H7 (cell line): ENCODE measurements around the gene GALNT15. TPM values are rescaled to one million over a fixed set of nuclear protein-coding genes. Genes with fewer than 3 reads are reported as not detected.

Experiments used
- DNase-seq: peaks from one replicate; pipeline ENCODE4 v3.0.0; 2012
- H3K27me3 ChIP-seq: 2 replicates; pipeline ENCODE4 v1.6.0; 2011; ENCODE audit warnings: mild to moderate bottlenecking, low read length; ENCODE audit not compliant: control insufficient read depth, insufficient read depth
- H3K36me3 ChIP-seq: replicated peaks from 2 replicates; pipeline ENCODE4 v1.5.1; 2011; ENCODE audit warnings: low read length; ENCODE audit not compliant: control insufficient read depth, insufficient read depth
- H3K4me3 ChIP-seq: 2 replicates; pipeline ENCODE4 v1.5.1; 2011; ENCODE audit warnings: low read depth, mild to moderate bottlenecking, control low read depth, low read length, moderate library complexity; ENCODE audit not compliant: insufficient read depth
- total RNA-seq: library from RNA; depleted of rRNA; stranded (reverse); fragments of >200 nt; shearing (Covaris generic); gene quantifications from 2 replicates; pipeline ENCODE4 v1.2.3, GENCODE V29; 2014

GALNT15 gene
- total RNA-seq, 1 experiment from 2014 or later = not detected

DNA sequence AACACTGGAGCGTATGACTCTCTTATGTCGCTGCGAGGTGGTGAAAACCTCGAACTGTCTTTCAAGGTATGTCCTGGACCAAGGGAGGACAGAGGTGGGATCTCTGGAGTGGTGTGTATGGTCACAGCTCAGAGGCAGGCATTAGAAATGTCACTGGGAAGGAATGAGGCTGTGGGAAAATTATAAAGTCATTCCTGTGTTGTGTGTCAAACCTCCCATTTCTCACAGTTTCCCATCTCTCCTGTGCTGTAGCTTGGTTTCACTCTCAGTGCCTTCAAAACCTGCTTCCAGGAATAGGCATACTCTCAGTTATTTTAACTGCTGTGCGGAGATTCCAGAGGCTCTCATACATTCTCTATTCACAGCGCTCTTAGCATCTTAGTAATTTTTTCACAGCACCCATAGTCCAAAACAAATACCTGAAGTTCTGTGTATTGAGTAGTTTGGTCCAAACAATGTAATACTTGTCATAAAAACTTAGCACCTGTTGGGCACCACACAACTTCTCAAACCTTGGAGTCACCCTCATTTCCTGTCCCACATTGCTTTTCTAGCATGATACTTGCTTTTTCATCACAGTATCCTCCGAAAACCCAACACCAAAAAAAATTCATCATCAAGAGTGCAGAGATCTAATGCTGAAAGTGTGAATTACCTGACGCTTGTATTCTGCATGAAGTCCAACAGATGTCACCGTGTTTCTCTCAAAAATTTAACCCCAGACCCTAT lies 36.9 kb downstream of the GALNT15 start:
- Histone ChIP-seq H3K4me3 (no peak overlapping the region), H3K27me3 (no peaks in the 10 kb centered on the region), H3K36me3 (no peaks in the 10 kb centered on the region)
- no peak for DNase-seq

DNA sequence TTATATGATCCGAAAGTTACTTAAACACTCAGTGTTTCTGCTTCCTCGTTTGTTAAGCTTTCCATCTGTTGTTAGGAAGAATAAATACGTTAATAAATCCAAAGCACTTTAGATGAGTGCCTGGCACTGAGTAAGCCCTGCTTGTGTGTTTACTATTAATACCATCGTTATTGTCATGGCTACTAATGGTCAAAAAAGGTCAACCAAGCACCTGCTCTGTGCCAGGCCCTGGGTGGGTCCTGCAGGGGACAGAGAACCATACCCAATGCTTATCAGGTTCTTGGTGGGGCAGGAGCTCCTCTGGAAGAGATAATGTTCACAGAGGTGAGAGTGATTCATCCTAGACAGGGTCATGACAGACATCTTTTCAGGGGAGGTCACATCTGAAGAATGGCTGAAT lies 39.9 kb downstream of the GALNT15 start:
- Histone ChIP-seq H3K27me3 (no peaks in the 10 kb centered on the region), H3K36me3 (no peaks in the 10 kb centered on the region), H3K4me3 (no peak overlapping the region)
- no peak for DNase-seq

DNA sequence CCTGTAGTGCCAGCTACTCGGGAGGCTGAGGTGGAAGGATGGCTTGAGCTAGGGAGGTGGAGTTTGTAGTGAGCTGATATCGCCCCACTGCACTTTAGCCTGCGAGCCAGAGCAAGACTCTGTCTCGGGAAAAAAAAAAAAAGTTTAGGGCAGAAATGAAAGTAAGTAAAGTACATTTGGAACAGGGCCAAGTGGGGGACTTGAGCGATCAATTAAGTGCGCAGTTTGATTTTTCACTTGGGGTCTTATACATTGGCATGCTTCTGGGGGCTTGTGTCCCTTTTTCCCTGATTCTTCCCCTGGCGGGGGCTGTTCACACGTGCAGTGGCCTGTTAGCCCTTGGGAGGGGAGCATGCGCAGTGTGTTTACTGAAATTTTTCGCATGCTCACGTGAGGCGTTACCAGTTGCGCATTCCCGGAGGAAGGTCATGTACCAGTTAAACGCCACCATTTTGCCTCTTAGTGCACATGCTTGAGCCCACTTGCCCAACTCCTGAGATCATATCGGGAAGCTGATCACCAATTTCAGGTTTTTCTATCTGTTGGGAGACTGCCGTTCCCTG lies 42.0 kb downstream of the GALNT15 start:
- Histone ChIP-seq H3K36me3 (no peaks in the 10 kb centered on the region), H3K27me3 (no peaks in the 10 kb centered on the region), H3K4me3 (no peak overlapping the region)
- DNase-seq = no peak

DNA sequence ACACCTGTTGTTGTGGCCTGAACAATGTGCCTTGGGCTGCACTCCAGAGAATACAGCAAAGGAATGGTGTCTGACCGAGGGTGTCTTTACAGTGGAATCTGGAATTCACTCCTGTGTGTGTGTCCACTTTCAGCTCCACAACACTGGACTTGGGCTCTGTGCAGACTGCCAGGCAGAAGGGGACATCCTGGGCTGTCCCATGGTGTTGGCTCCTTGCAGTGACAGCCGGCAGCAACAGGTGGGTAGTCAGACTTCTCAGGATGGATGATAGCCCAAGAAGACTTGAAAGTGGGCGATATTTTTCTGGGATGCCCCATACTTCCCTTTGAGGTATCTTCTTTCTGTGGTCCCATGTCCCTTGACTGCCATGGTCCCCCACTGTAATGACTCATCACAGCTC lies 45.3 kb downstream of the GALNT15 start:
- DNase-seq = no peak
- no peak overlapping the region for H3K4me3 ChIP-seq
- H3K36me3 ChIP-seq = no peaks in the 10 kb centered on the region
- H3K27me3 ChIP-seq = no peaks in the 10 kb centered on the region

DNA sequence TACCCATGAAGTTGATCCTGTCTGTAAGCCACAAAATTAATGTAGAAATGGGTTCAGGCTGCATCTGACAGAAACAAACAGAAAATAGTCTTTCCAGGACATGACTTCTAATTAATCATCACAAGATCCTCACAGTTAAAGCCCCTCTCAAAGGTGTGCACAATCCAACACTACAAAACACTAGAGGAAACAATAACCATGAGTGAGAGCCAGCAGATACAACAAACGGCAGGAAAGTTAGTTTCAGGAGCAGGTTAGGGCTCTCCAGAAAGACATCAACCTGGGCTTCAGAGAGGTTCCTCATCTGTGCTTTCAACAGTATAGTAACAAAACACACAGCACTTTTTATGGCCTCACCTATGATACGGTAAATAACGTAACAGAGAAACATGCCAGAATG lies 47.5 kb downstream of the GALNT15 start:
- Histone ChIP-seq H3K4me3 (no peak overlapping the region), H3K36me3 (no peaks in the 10 kb centered on the region), H3K27me3 (no peaks in the 10 kb centered on the region)
- DNase-seq = no peak

DNA sequence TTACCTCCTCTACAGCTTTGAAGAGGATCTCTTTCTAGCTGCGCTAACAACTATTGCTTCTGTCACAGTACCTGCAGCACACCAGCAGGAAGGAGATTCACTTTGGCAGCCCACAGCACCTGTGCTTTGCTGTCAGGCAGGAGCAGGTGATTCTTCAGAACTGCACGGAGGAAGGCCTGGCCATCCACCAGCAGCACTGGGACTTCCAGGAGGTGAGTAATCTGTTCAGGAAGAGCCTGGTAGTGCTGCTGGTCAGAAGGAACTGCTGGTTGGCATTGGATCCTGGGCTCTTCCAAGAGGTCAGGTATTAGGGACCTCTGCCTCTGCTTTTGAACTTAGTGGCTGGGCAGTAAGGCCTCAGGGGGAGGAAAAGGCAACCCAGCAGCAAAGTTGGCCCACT lies 48.1 kb downstream of the GALNT15 start:
- H3K36me3 ChIP-seq = no peaks in the 10 kb centered on the region
- no peaks in the 10 kb centered on the region for H3K27me3 ChIP-seq
- DNase-seq = no peak
- no peak overlapping the region for H3K4me3 ChIP-seq

DNA sequence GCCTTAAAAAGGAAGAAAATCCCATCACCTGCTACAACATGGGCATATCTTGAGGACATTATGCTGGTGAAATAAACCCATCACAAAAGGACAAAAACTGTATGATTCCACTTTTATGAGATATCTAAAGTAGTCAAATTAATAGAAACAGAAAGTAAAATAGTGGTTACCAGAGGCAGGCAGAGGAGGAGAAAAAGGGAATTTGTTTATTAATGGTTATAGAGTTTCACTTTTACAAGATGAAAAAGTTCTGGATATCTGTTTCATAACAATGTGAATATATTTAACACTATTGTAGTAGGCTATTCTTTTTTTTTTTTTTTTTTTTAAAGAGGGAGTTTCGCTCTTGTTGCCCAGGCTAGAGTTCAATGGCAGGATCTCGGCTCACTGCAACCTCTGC lies 49.8 kb downstream of the GALNT15 start:
- no peaks in the 10 kb centered on the region for H3K27me3 ChIP-seq

DNA sequence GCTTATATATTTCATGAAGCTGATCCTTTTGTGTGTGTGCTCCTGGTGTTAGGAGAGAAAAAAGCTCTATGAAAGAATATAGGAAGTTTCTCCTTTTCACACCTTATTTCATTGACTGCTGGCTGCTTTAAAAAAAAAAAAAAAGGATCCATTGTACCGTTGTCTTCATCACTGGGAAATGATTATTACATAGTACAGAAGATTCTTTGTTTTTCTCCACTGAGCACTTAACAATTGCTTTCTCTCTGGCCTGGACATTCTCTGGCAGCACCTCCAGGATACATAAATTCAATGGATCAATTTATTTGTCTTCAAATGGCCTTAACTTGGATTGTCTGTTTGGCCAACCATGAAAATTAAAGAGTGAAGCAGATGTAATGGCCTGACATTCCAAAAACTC lies 53.1 kb downstream of the GALNT15 start:
- Histone ChIP-seq H3K4me3 (no peak overlapping the region), H3K36me3 (no peaks in the 10 kb centered on the region), H3K27me3 (no peaks in the 10 kb centered on the region)
- no peak for DNase-seq

More for the DNA sequence above, 49.8 kb downstream of the GALNT15 start:
- no peaks in the 10 kb centered on the region for H3K36me3 ChIP-seq
- H3K4me3 ChIP-seq = no peak overlapping the region
- no peak for DNase-seq

DNA sequence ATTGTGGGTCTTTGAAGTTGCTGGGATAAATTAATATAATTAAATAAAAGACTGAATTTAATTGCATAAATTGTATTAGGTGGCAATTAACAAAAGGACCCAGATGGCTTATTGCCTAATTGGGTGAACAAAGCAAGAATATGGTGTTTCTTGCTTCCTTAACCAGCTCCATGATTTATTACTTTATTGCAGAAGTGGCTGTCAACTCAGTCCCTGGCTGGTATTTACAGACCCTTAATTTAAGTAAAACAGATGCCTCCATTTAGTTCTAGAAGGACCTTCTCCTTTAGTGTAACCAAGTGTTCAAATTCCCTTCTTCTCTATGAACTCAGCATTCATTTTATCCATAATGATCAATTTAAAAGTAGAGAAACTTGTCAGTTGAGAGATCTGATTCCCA lies 55.2 kb downstream of the GALNT15 start:
- Histone ChIP-seq H3K27me3 (no peaks in the 10 kb centered on the region), H3K4me3 (no peak overlapping the region), H3K36me3 (no peaks in the 10 kb centered on the region)
- no peak for DNase-seq

DNA sequence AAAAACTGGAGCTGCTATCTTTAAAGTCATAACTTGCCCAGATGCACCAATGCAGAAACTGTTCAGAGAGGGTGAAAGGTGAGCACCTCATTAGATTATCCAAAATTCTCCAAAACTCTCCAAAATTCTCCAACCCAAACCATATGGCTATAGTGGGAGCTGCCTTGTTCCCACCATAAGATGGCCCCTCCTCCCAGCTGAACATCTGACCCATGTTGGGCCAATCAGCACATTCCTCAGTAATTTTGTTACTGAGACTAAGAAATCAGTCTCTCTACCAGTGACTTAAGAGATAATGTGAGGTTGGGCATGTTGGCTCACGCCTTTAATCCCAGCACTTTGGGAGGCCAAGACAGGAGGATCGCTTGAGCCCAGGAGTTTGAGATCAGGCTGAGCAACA lies 57.5 kb downstream of the GALNT15 start:
- no peak overlapping the region for H3K4me3 ChIP-seq
- no peaks in the 10 kb centered on the region for H3K36me3 ChIP-seq
- H3K27me3 ChIP-seq = no peaks in the 10 kb centered on the region
- DNase-seq = no peak

DNA sequence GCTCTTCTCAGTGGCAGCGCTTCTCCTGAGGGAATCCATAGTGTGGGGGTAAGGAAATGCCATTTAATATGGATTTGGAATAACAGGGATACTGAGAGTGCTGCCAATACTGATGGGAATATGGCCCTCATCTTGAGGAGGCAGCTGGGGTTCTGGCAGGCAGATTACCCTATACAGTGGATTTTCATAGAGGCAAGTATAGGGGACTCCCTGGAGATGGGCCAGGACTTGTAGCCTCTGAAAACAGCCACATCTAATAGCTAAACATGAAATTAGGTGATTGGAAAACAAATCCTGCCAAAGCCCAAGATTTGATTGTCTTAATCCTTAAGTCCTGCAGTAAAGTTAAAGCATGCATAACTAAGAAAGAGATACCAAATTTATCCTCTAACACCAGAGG lies 59.3 kb downstream of the GALNT15 start:
- Histone ChIP-seq H3K27me3 (no peaks in the 10 kb centered on the region), H3K36me3 (no peaks in the 10 kb centered on the region), H3K4me3 (no peak overlapping the region)
- DNase-seq = no peak

DNA sequence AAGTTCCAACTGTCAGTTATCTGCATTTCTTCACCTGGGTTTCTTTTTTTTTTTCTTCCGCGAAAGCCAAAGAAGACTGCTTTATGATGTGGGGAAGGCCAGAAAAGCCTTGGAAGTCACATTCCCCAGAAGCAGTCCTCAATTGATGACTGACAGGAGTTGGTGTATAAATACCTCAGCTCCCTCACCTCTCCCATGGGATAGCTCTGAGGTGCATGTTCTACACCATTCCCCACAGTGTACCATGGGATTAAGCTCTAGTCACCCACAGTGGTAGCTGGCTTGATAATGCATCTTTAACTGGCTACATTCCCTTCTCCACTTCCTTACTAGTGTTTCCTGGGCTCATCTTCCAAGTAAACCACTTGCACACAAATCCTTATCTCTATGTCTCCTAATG lies 59.8 kb downstream of the GALNT15 start:
- H3K36me3 ChIP-seq = no peaks in the 10 kb centered on the region
- no peak for DNase-seq
- no peak overlapping the region for H3K4me3 ChIP-seq
- no peaks in the 10 kb centered on the region for H3K27me3 ChIP-seq

DNA sequence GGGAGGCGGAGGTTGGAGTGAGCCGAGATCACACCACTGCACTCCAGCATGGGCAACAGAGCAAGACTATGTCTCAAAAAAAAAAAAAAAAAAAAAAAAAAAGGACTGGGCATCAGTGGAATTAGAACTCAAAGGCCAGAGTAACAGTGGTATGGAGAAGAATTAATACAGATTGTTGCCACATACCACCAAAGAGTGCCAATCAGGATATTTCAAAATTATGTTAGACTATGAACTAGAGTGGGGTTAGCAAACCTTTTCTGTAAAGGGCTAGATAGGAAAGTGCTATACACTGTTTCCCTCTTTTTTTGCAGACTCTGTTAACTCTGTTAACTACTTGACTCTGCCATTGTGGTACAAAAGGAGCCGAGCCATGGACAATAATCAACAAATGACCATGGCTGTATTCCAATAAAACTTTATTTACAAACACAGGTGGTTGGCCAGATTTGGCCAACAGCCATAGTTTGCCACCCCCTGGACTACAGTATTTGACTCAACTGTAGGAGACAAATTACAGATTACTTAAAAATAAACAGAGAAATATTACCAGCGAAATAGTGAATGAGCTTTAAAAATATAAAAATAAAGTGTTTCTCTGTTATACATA lies 61.7 kb downstream of the GALNT15 start:
- no peaks in the 10 kb centered on the region for H3K36me3 ChIP-seq
- H3K4me3 ChIP-seq = no peak overlapping the region
- no peak for DNase-seq

DNA sequence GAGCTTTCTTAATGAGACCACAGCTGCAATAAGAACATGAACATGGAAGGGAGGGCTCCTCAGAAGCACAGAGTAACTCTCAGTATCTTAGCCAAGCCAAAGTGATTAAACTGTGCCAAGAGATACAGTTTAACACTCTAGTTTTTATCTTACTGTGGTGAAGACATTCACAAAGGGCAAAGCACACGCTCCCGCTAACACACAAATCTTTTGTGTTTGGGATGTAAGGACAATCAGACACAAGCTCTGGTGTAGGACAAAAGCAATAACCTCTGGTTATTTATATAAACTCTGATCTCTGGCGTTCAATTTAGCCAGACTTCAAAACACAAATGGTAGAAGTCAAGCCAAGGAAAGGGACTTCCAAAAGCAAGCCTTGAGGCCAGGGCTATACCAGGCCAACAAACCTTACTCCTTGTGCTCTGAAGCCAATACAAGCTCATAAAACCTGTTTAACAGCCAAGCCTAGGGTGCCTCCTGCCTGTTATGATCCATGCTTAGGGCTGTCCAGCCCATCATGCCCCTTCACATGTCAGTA lies 62.4 kb downstream of the GALNT15 start:
- no peak overlapping the region for H3K4me3 ChIP-seq
- H3K36me3 ChIP-seq = no peaks in the 10 kb centered on the region
- no peak for DNase-seq
- H3K27me3 ChIP-seq = no peaks in the 10 kb centered on the region

More for the DNA sequence above, 61.7 kb downstream of the GALNT15 start:
- H3K27me3 ChIP-seq = no peaks in the 10 kb centered on the region

DNA sequence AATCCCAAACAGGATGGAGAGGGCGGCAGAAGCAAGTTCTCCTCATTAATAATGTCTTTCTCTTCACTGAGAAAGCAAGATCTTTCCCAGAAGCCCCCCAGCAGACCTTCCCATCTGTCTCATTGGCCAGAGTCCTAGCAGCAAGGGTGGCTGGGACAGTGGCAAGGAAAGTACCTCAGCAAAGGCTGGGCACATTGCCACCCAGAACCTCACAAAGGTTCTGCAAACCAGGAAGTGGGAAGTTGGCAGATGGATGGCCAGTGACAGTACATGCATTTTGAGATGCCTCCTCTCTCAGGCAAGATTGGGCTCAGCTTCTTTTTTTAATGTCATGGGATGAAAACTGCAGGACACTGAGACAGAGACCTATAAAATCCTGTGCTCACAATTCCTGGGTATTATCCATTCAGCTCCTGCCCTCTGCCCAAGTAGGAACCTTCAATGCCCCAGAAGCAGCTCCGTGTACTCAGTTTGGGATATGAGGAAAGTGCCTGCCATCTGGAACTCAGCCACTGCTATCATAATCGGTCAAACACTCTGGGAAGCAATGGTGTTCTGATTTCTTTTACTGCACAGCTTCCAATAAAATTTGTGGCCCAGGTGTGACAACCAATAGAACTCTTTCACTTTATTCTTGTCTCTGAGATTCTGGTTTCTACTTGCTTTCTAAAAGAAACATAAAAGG lies 64.7 kb downstream of the GALNT15 start:
- H3K36me3 ChIP-seq = no peaks in the 10 kb centered on the region
- H3K27me3 ChIP-seq = no peaks in the 10 kb centered on the region
- no peak overlapping the region for H3K4me3 ChIP-seq
- no peak for DNase-seq
